Activated naive CD4-positive, alpha-beta T cell treated with anti-CD3 and anti-CD28 coated beads for 36 hours (primary cell): Measurements from ENCODE around the gene NQO2. TPM values are rescaled to one million over a fixed set of nuclear protein-coding genes. Genes with fewer than 3 reads are reported as not detected.
"Not testable (repeated sequence)": the region's sequence is repeated elsewhere in the genome, so short reads cannot be mapped to it uniquely, and the experiment has no call there.

ENCODE experiments used
- CTCF ChIA-PET: fragments of 350-600 bp; sonication (Branson Sonifier 250); formaldehyde crosslinking; loops from one replicate; lab custom pipeline; 2021; ENCODE audit warnings: antibody characterized with exemption; lab: Charles Lee
- DNase-seq: peaks from one replicate; pipeline ENCODE4 v3.0.0-alpha.2; 2020
- H3K27ac Mint-ChIP-seq: one replicate; pipeline ENCODE4 v1.8.0; 2021; ENCODE audit warnings: mild to moderate bottlenecking, mixed read lengths
- H3K27me3 Mint-ChIP-seq: one replicate; pipeline ENCODE4 v1.8.0; 2021; ENCODE audit warnings: low read depth, mixed read lengths
- H3K36me3 Mint-ChIP-seq: one replicate; pipeline ENCODE4 v1.8.0; 2021; ENCODE audit warnings: low read depth, mixed read lengths
- H3K4me1 Mint-ChIP-seq: one replicate; pipeline ENCODE4 v1.8.0; 2021; ENCODE audit warnings: low read depth, mixed read lengths
- H3K4me3 Mint-ChIP-seq: one replicate; pipeline ENCODE4 v1.8.0; 2021; ENCODE audit warnings: mild to moderate bottlenecking, moderate library complexity, mixed read lengths
- H3K9me3 Mint-ChIP-seq: one replicate; pipeline ENCODE4 v1.8.0; 2021; ENCODE audit warnings: mixed read lengths
- intact Hi-C: fragments of 100-400 bp; cut with micrococcal nuclease; formaldehyde crosslinking; loops from one replicate; pipeline ENCODE4 v1.15.1; 2023
- total RNA-seq, 2 experiments: library from RNA; stranded (reverse); gene quantifications; one replicate each; pipeline ENCODE4 v1.2.3, GENCODE V29; 2021

The NQO2 gene
- total RNA-seq, 2 experiments from 2014 or later = 18.8 to 21.1 TPM

GRCh38 chr6:2992330-2992979 is 7.2 kb upstream of the NQO2 start:
- Mint-ChIP-seq H3K27me3 (no peaks in the 10 kb centered on the region), H3K9me3 (no peaks in the 10 kb centered on the region), H3K4me3 (no peak overlapping the region), H3K36me3 (no peaks in the 10 kb centered on the region), H3K27ac (no peak overlapping the region), H3K4me1 (peaks cover 10% of the 10 kb centered on the region)
- intact Hi-C loops = loop anchor here (10.0 kb wide), 1 partner anchor 462 kb away; the partner anchor contains the start of gene SLC22A23
- no peak for DNase-seq
- CTCF ChIA-PET = interaction anchor here (6.2 kb wide), 1 partner anchor 41 kb away, joined by 45 read pairs; no protein-coding TSS in a partner anchor

- Mint-ChIP-seq H3K4me1 (peaks cover 4% of the 10 kb centered on the region), H3K27me3 (no peaks in the 10 kb centered on the region), H3K36me3 (no peaks in the 10 kb centered on the region), H3K4me3 (no peak overlapping the region), H3K27ac (no peak overlapping the region), H3K9me3 (no peaks in the 10 kb centered on the region)
- CTCF ChIA-PET = no interaction called here
- intact Hi-C loops = loop anchor here (10.0 kb wide), 1 partner anchor 461 kb away; the partner anchor contains the start of gene SLC22A23
- no peak for DNase-seq
These were observed 5.9 kb upstream of the NQO2 start for GRCh38 chr6:2993755-2994317.

- peaks cover 16% of the 10 kb centered on the region for H3K4me1 Mint-ChIP-seq
- CTCF ChIA-PET = interaction anchor here (1.0 to 1.6 kb wide), 8 partner anchors 12 to 152 kb away, joined by 3 to 6 read pairs (median 4); no protein-coding TSS in a partner anchor
- H3K9me3 Mint-ChIP-seq, H3K36me3 Mint-ChIP-seq, H3K27me3 Mint-ChIP-seq: not testable (repeated sequence)
- intact Hi-C loops = loop anchor here (2.0 to 10.0 kb wide), 3 partner anchors 260 to 734 kb away; partner anchors contain the start of genes PSMG4 and SLC22A23
- H3K27ac Mint-ChIP-seq = peak overlapping the region; percentile 82
- peak overlapping the region; percentile 82 for H3K4me3 Mint-ChIP-seq
- DNase-seq = peak; percentile 72
These were observed 1.3 kb upstream of the NQO2 start for GRCh38 chr6:2998249-2998997.

GRCh38 chr6:2998998-2999617 is 586 bp upstream of the NQO2 start:
- Mint-ChIP-seq H3K9me3 (no peaks in the 10 kb centered on the region), H3K27me3 (no peaks in the 10 kb centered on the region), H3K36me3 (peaks cover 4% of the 10 kb centered on the region), H3K27ac (peak overlapping the region; percentile 82), H3K4me1 (peaks cover 16% of the 10 kb centered on the region), H3K4me3 (peak overlapping the region; percentile 82)
- peak; percentile 88 for DNase-seq
- intact Hi-C loops = loop anchor here (1.0 to 10.0 kb wide), 10 partner anchors 10 to 734 kb away; partner anchors contain the start of genes BPHL, PSMG4, SLC22A23 and TUBB2A
- CTCF ChIA-PET = interaction anchor here (0.6 to 1.0 kb wide), 6 partner anchors 10 to 76 kb away, joined by 3 to 4 read pairs (median 3); no protein-coding TSS in a partner anchor

- Mint-ChIP-seq H3K27ac (no peak overlapping the region), H3K27me3 (no peaks in the 10 kb centered on the region), H3K9me3 (no peaks in the 10 kb centered on the region), H3K36me3 (peaks cover 19% of the 10 kb centered on the region), H3K4me1 (peaks cover 16% of the 10 kb centered on the region), H3K4me3 (peak overlapping the region; percentile 82)
- DNase-seq = no peak
- CTCF ChIA-PET = interaction anchor here (0.6 to 2.2 kb wide), 13 partner anchors 12 to 1882 kb away, joined by 3 to 12 read pairs (median 4); no protein-coding TSS in a partner anchor
- intact Hi-C loops = no loop called here
These were observed 1.6 kb downstream of the NQO2 start for GRCh38 chr6:3001146-3001772.

- Mint-ChIP-seq H3K27me3 (no peaks in the 10 kb centered on the region), H3K27ac (no peak overlapping the region), H3K36me3 (peaks cover 25% of the 10 kb centered on the region), H3K9me3 (no peaks in the 10 kb centered on the region), H3K4me3 (no peak overlapping the region), H3K4me1 (peaks cover 16% of the 10 kb centered on the region)
- CTCF ChIA-PET = interaction anchor here (0.6 to 2.2 kb wide), 11 partner anchors 12 to 70 kb away, joined by 3 to 12 read pairs (median 5); no protein-coding TSS in a partner anchor
- DNase-seq = no peak
- intact Hi-C loops = no loop called here
These were observed 2.1 kb downstream of the NQO2 start for GRCh38 chr6:3001773-3002293.

- Mint-ChIP-seq H3K36me3 (peaks cover 36% of the 10 kb centered on the region), H3K4me1 (peaks cover 16% of the 10 kb centered on the region)
- H3K27ac Mint-ChIP-seq, H3K27me3 Mint-ChIP-seq, CTCF ChIA-PET, intact Hi-C loops, H3K4me3 Mint-ChIP-seq, DNase-seq, H3K9me3 Mint-ChIP-seq: not testable (repeated sequence)
These were observed 3.5 kb downstream of the NQO2 start for GRCh38 chr6:3003226-3003625.

GRCh38 chr6:3005077-3005476 is 5.4 kb downstream of the NQO2 start:
- CTCF ChIA-PET = no interaction called here
- Mint-ChIP-seq H3K4me3 (no peak overlapping the region), H3K4me1 (peaks cover 13% of the 10 kb centered on the region), H3K27ac (no peak overlapping the region), H3K36me3 (peaks cover 50% of the 10 kb centered on the region), H3K27me3 (no peaks in the 10 kb centered on the region), H3K9me3 (peaks cover under 1% of the 10 kb centered on the region)
- intact Hi-C loops = no loop called here
- DNase-seq = no peak

- Mint-ChIP-seq H3K27ac (no peak overlapping the region), H3K4me3 (no peak overlapping the region), H3K27me3 (no peaks in the 10 kb centered on the region), H3K4me1 (peaks cover 11% of the 10 kb centered on the region), H3K9me3 (peaks cover 8% of the 10 kb centered on the region), H3K36me3 (peaks cover 58% of the 10 kb centered on the region)
- CTCF ChIA-PET = no interaction called here
- intact Hi-C loops = no loop called here
- DNase-seq = no peak
These were observed 6.2 kb downstream of the NQO2 start for GRCh38 chr6:3005874-3006273.

GRCh38 chr6:3006476-3006875 is 6.8 kb downstream of the NQO2 start:
- CTCF ChIA-PET = interaction anchor here (0.6 kb wide), 1 partner anchor 16 kb away, joined by 3 read pairs; no protein-coding TSS in a partner anchor
- intact Hi-C loops = no loop called here
- H3K4me3 Mint-ChIP-seq = no peak overlapping the region

GRCh38 chr6:3007571-3007970 is 7.9 kb downstream of the NQO2 start:
- Mint-ChIP-seq H3K4me1 (peaks cover 3% of the 10 kb centered on the region), H3K4me3 (no peak overlapping the region), H3K36me3 (peaks cover 75% of the 10 kb centered on the region), H3K27me3 (no peaks in the 10 kb centered on the region), H3K9me3 (peaks cover 22% of the 10 kb centered on the region), H3K27ac (no peak overlapping the region)
- intact Hi-C loops = no loop called here
- CTCF ChIA-PET = interaction anchor here (0.6 kb wide), 2 partner anchors 27 to 118 kb away, joined by 3 read pairs; no protein-coding TSS in a partner anchor
- no peak for DNase-seq

More at GRCh38 chr6:3006476-3006875, 6.8 kb downstream of the NQO2 start:
- no peaks in the 10 kb centered on the region for H3K27me3 Mint-ChIP-seq
- peaks cover 7% of the 10 kb centered on the region for H3K4me1 Mint-ChIP-seq
- H3K27ac Mint-ChIP-seq = no peak overlapping the region
- H3K9me3 Mint-ChIP-seq = peaks cover 13% of the 10 kb centered on the region
- no peak for DNase-seq
- H3K36me3 Mint-ChIP-seq = peaks cover 64% of the 10 kb centered on the region
